Hematopoietic multipotent progenitor cell treated with erythropoietin and hydrocortisone succinate and interleukin-3 and kit ligand, for 15 days (in vitro differentiated cells): ENCODE data around the gene ST14.
"Not testable (repeated sequence)": the region's sequence is repeated elsewhere in the genome, so short reads cannot be mapped to it uniquely, and the experiment has no call there.

Source experiments
- DNase-seq: peaks from one replicate; pipeline ENCODE4 v3.0.0-alpha.2; 2015; ENCODE audit warnings: low spot score

ST14 gene

GRCh38 chr11:130237282-130238006 is 77.9 kb downstream of the ST14 start:
- no peak for DNase-seq

GRCh38 chr11:130241713-130242112 is 82.1 kb downstream of the ST14 start:
- DNase-seq = peak; percentile 53

GRCh38 chr11:130243816-130244215 is 84.2 kb downstream of the ST14 start:
- peak; percentile 27 for DNase-seq

GRCh38 chr11:130244848-130245247 is 85.3 kb downstream of the ST14 start:
- DNase-seq = peak; percentile 51

GRCh38 chr11:130245375-130245774 is 85.8 kb downstream of the ST14 start:
- peak; percentile 81 for DNase-seq

GRCh38 chr11:130246270-130246669 is 86.7 kb downstream of the ST14 start:
- DNase-seq = peak; percentile 37

GRCh38 chr11:130246738-130247137 is 87.2 kb downstream of the ST14 start:
- DNase-seq = peak; percentile 60

GRCh38 chr11:130247319-130247718 is 87.7 kb downstream of the ST14 start:
- no peak for DNase-seq

GRCh38 chr11:130249371-130249770 is 89.8 kb downstream of the ST14 start:
- DNase-seq = no peak

GRCh38 chr11:130249929-130250328 is 90.3 kb downstream of the ST14 start:
- DNase-seq = not testable (repeated sequence)

- DNase-seq = not testable (repeated sequence)
Measured at GRCh38 chr11:130251763-130252162, 92.2 kb downstream of the ST14 start.
